GM12891 (cell line): Measurements from ENCODE around the gene FHIT.

ENCODE experiments used
- POLR2A ChIP-seq: IDR thresholded peaks from 2 replicates; pipeline ENCODE4 v1.6.1; 2011; ENCODE audit warnings: low read depth, low read length, control low read depth
- POLR2AphosphoS5 ChIP-seq: IDR thresholded peaks from 2 replicates; pipeline ENCODE4 v1.6.1; 2011; ENCODE audit warnings: low read depth, low read length, control low read depth
- POU2F2 ChIP-seq: IDR thresholded peaks from 2 replicates; pipeline ENCODE4 v1.6.1; 2011; ENCODE audit warnings: low read depth, mild to moderate bottlenecking, control low read depth, low read length, moderate library complexity
- SPI1 ChIP-seq: IDR thresholded peaks from 2 replicates; pipeline ENCODE4 v1.6.1; 2011; ENCODE audit warnings: low read depth, low read length, control low read depth

DNA sequence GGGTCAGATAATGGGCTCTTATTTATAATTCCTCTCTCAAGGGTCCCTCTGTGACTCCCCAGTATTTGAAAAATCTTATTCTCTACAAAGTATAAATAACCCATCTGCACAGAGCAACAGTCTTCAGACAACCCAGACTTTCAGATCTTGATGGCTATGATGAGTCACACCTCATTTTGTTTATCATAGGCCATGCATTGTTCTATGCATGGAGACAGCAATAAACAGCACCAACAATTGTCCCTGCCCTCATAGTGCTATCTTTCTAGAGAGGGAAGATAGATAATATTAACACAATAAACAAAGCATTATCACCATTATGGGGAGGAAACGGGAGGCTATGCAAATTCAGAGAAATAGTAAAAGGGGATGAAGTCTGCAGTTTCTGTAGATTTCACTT, 13.4 kb downstream of the FHIT start:
- no peak for TF ChIP-seq POLR2AphosphoS5
- no peak for TF ChIP-seq POU2F2
- no peak for TF ChIP-seq SPI1
- no peak for TF ChIP-seq POLR2A
